ENCODE results near the gene WHRN.

GRCh38 chr9:114359801-114360200 is 145.5 kb downstream of the WHRN start:
- TF ChIP-seq HDGF (IDR thresholded peaks at IDR 0.05; ENCODE audit: borderline replicate concordance) (no peak), ZNF384 (IDR thresholded peaks at IDR 0.05) (no peak), TARDBP (IDR thresholded peaks at IDR 0.05) (no peak), BHLHE40 (IDR thresholded peaks at IDR 0.05; ENCODE audit: borderline replicate concordance) (no peak), FOXA1 (IDR thresholded peaks at IDR 0.05) (no peak), CTBP1 (IDR thresholded peaks at IDR 0.05; ENCODE audit: borderline replicate concordance) (no peak), FOXM1 (IDR thresholded peaks at IDR 0.05; ENCODE audit: borderline replicate concordance) (no peak)

Measured in HEK293T (cell line).